ENCODE measurements around the gene PUS7L.
"Not testable (repeated sequence)": the region's sequence is repeated elsewhere in the genome, so short reads cannot be mapped to it uniquely, and the experiment has no call there.

PUS7L gene

GRCh38 chr12:43728117-43728516 lies 30.5 kb downstream of the PUS7L start:
- TF ChIP-seq EZH2 (optimal IDR thresholded peaks at IDR 0.05; ENCODE audit: low read depth, low read length) (no peak), CTCF (IDR thresholded peaks at IDR 0.05; ENCODE audit: low read length) (peak; percentile 33; the same call in 1 of the 2 replicates)
- H2AFZ ChIP-seq (ENCODE audit: low read length) = no peak overlapping the region
- DNase-seq = peak; percentile 12

GRCh38 chr12:43723134-43723533 lies 35.5 kb downstream of the PUS7L start:
- no peak for DNase-seq
- H3K4me1 ChIP-seq (ENCODE audit: low read length) = no peaks in the 10 kb centered on the region
- H3K9me2 ChIP-seq (replicated peaks; ENCODE audit: insufficient read depth, low read length) = no peaks in the 10 kb centered on the region
- no peaks in the 10 kb centered on the region for H3K9me3 ChIP-seq (replicated peaks; ENCODE audit: insufficient read depth, low read length)
- no peaks in the 10 kb centered on the region for H3K27me3 ChIP-seq (replicated peaks; ENCODE audit: insufficient read depth, low read length)
- H3K4me2 ChIP-seq (ENCODE audit: low read depth, low read length) = no peak overlapping the region
- no peak overlapping the region for H2AFZ ChIP-seq (ENCODE audit: low read length)
- H3K79me2 ChIP-seq (ENCODE audit: low read length) = no peaks in the 10 kb centered on the region
- H3K27ac ChIP-seq (ENCODE audit: low read length) = no peak overlapping the region
- H3K9ac ChIP-seq (ENCODE audit: low read length) = no peak overlapping the region
- H3F3A ChIP-seq (ENCODE audit: insufficient read depth, low read length) = no peaks in the 10 kb centered on the region
- H3K36me3 ChIP-seq (replicated peaks; ENCODE audit: insufficient read depth, low read length) = no peaks in the 10 kb centered on the region
- H3K4me3 ChIP-seq (ENCODE audit: low read length) = no peak overlapping the region
- no peaks in the 10 kb centered on the region for H4K20me1 ChIP-seq (ENCODE audit: insufficient read depth, low read length)
- TF ChIP-seq EZH2phosphoT487 (IDR thresholded peaks at IDR 0.05; ENCODE audit: low read length) (no peak), EZH2 (optimal IDR thresholded peaks at IDR 0.05; ENCODE audit: low read depth, low read length) (no peak)

More at GRCh38 chr12:43728117-43728516, 30.5 kb downstream of the PUS7L start:
- H3K27me3 ChIP-seq (replicated peaks; ENCODE audit: insufficient read depth, low read length) = no peaks in the 10 kb centered on the region
- no peaks in the 10 kb centered on the region for H3K4me1 ChIP-seq (ENCODE audit: low read length)
- H3K36me3 ChIP-seq (replicated peaks; ENCODE audit: insufficient read depth, low read length) = no peaks in the 10 kb centered on the region
- H3K4me2 ChIP-seq (ENCODE audit: low read depth, low read length) = no peak overlapping the region
- H3K9me3 ChIP-seq (replicated peaks; ENCODE audit: insufficient read depth, low read length) = no peaks in the 10 kb centered on the region
- no peak overlapping the region for H3K4me3 ChIP-seq (ENCODE audit: low read length)
- no peaks in the 10 kb centered on the region for H4K20me1 ChIP-seq (ENCODE audit: insufficient read depth, low read length)
- no peak overlapping the region for H3K27ac ChIP-seq (ENCODE audit: low read length)
- H3K79me2 ChIP-seq (ENCODE audit: low read length) = no peaks in the 10 kb centered on the region
- H3K9me2 ChIP-seq (replicated peaks; ENCODE audit: insufficient read depth, low read length) = no peaks in the 10 kb centered on the region
- H3K9ac ChIP-seq (ENCODE audit: low read length) = no peak overlapping the region
- no peaks in the 10 kb centered on the region for H3F3A ChIP-seq (ENCODE audit: insufficient read depth, low read length)

GRCh38 chr12:43722621-43723020 lies 36.0 kb downstream of the PUS7L start:
- Histone ChIP-seq H3K9ac (ENCODE audit: low read length) (no peak overlapping the region), H3K27me3 (replicated peaks; ENCODE audit: insufficient read depth, low read length) (no peaks in the 10 kb centered on the region), H3F3A (ENCODE audit: insufficient read depth, low read length) (no peaks in the 10 kb centered on the region), H3K79me2 (ENCODE audit: low read length) (no peaks in the 10 kb centered on the region), H3K9me3 (replicated peaks; ENCODE audit: insufficient read depth, low read length) (no peaks in the 10 kb centered on the region), H3K27ac (ENCODE audit: low read length) (no peak overlapping the region), H2AFZ (ENCODE audit: low read length) (no peak overlapping the region), H4K20me1 (ENCODE audit: insufficient read depth, low read length) (no peaks in the 10 kb centered on the region), H3K9me2 (replicated peaks; ENCODE audit: insufficient read depth, low read length) (no peaks in the 10 kb centered on the region), H3K4me3 (ENCODE audit: low read length) (no peak overlapping the region), H3K4me1 (ENCODE audit: low read length) (no peaks in the 10 kb centered on the region), H3K36me3 (replicated peaks; ENCODE audit: insufficient read depth, low read length) (no peaks in the 10 kb centered on the region), H3K4me2 (ENCODE audit: low read depth, low read length) (no peak overlapping the region)
- no peak for TF ChIP-seq EZH2 (optimal IDR thresholded peaks at IDR 0.05; ENCODE audit: low read depth, low read length)
- no peak for TF ChIP-seq CTCF (IDR thresholded peaks at IDR 0.05; ENCODE audit: low read length)
- no peak for DNase-seq

- H4K20me1 ChIP-seq (ENCODE audit: insufficient read depth, low read length) = no peaks in the 10 kb centered on the region
- DNase-seq = no peak
- TF ChIP-seq EZH2 (optimal IDR thresholded peaks at IDR 0.05; ENCODE audit: low read depth, low read length) = no peak
- TF ChIP-seq EZH2phosphoT487 (IDR thresholded peaks at IDR 0.05; ENCODE audit: low read length) = no peak
- no peak for TF ChIP-seq CTCF (IDR thresholded peaks at IDR 0.05; ENCODE audit: low read length)
- no peaks in the 10 kb centered on the region for H3K36me3 ChIP-seq (replicated peaks; ENCODE audit: insufficient read depth, low read length)
- no peaks in the 10 kb centered on the region for H3K9me2 ChIP-seq (replicated peaks; ENCODE audit: insufficient read depth, low read length)
- no peak overlapping the region for H3K4me3 ChIP-seq (ENCODE audit: low read length)
- no peaks in the 10 kb centered on the region for H3K79me2 ChIP-seq (ENCODE audit: low read length)
- H3K27me3 ChIP-seq (replicated peaks; ENCODE audit: insufficient read depth, low read length) = no peaks in the 10 kb centered on the region
- H3F3A ChIP-seq (ENCODE audit: insufficient read depth, low read length) = no peaks in the 10 kb centered on the region
- no peak overlapping the region for H3K9ac ChIP-seq (ENCODE audit: low read length)
- H3K27ac ChIP-seq (ENCODE audit: low read length) = no peak overlapping the region
- no peaks in the 10 kb centered on the region for H3K9me3 ChIP-seq (replicated peaks; ENCODE audit: insufficient read depth, low read length)
- H3K4me1 ChIP-seq (ENCODE audit: low read length) = no peaks in the 10 kb centered on the region
- no peak overlapping the region for H2AFZ ChIP-seq (ENCODE audit: low read length)
- H3K4me2 ChIP-seq (ENCODE audit: low read depth, low read length) = no peak overlapping the region
These were observed 47.2 kb downstream of the PUS7L start for GRCh38 chr12:43711348-43711747.

GRCh38 chr12:43703772-43704171 lies 54.8 kb downstream of the PUS7L start:
- not testable (repeated sequence) for H2AFZ ChIP-seq (ENCODE audit: low read length); H3F3A ChIP-seq (ENCODE audit: insufficient read depth, low read length); H3K36me3 ChIP-seq (replicated peaks; ENCODE audit: insufficient read depth, low read length); H3K27ac ChIP-seq (ENCODE audit: low read length); H3K4me3 ChIP-seq (ENCODE audit: low read length); H3K79me2 ChIP-seq (ENCODE audit: low read length); DNase-seq; H3K9ac ChIP-seq (ENCODE audit: low read length); H3K4me2 ChIP-seq (ENCODE audit: low read depth, low read length); H3K9me3 ChIP-seq (replicated peaks; ENCODE audit: insufficient read depth, low read length); H3K9me2 ChIP-seq (replicated peaks; ENCODE audit: insufficient read depth, low read length); H3K4me1 ChIP-seq (ENCODE audit: low read length); H3K27me3 ChIP-seq (replicated peaks; ENCODE audit: insufficient read depth, low read length); H4K20me1 ChIP-seq (ENCODE audit: insufficient read depth, low read length)

GRCh38 chr12:43701194-43701593 lies 57.4 kb downstream of the PUS7L start:
- H3K9me3 ChIP-seq (replicated peaks; ENCODE audit: insufficient read depth, low read length); H4K20me1 ChIP-seq (ENCODE audit: insufficient read depth, low read length); DNase-seq; H3K4me3 ChIP-seq (ENCODE audit: low read length); H3K4me1 ChIP-seq (ENCODE audit: low read length); H3K36me3 ChIP-seq (replicated peaks; ENCODE audit: insufficient read depth, low read length); H3F3A ChIP-seq (ENCODE audit: insufficient read depth, low read length); H2AFZ ChIP-seq (ENCODE audit: low read length); H3K9ac ChIP-seq (ENCODE audit: low read length); H3K79me2 ChIP-seq (ENCODE audit: low read length); H3K27ac ChIP-seq (ENCODE audit: low read length); H3K9me2 ChIP-seq (replicated peaks; ENCODE audit: insufficient read depth, low read length); H3K4me2 ChIP-seq (ENCODE audit: low read depth, low read length); H3K27me3 ChIP-seq (replicated peaks; ENCODE audit: insufficient read depth, low read length): not testable (repeated sequence)
